ENCODE measurements around the gene CECR2.

DNA sequence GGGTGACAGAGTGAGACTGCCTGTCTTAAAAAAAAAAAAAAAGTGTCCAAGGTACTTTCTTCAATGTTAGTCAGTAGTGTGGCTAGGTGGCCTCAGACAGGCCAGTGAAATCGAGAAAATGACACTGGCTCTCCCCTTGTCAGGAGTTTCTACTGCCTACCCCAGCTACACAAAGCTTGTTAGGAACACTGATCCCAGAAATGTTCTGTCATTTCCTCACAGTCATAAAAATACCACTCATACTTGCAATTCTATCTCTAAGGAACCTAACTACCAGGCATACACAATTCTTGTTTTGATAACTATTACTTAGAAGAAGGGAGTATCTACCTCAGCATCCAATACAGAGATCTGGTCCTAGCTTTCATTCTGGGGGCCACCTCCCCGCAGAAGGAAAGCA is 228.0 kb downstream of the CECR2 start:
- TF ChIP-seq, protein P1, sequence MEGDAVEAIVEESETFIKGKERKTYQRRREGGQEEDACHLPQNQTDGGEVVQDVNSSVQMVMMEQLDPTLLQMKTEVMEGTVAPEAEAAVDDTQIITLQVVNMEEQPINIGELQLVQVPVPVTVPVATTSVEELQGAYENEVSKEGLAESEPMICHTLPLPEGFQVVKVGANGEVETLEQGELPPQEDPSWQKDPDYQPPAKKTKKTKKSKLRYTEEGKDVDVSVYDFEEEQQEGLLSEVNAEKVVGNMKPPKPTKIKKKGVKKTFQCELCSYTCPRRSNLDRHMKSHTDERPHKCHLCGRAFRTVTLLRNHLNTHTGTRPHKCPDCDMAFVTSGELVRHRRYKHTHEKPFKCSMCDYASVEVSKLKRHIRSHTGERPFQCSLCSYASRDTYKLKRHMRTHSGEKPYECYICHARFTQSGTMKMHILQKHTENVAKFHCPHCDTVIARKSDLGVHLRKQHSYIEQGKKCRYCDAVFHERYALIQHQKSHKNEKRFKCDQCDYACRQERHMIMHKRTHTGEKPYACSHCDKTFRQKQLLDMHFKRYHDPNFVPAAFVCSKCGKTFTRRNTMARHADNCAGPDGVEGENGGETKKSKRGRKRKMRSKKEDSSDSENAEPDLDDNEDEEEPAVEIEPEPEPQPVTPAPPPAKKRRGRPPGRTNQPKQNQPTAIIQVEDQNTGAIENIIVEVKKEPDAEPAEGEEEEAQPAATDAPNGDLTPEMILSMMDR (IDR thresholded peaks at IDR 0.05 in 4 of 5, conservative IDR thresholded peaks at IDR 0.05 in 1 of 5) = no peak
- TF ChIP-seq POLR2A (IDR thresholded peaks at IDR 0.05) = no peak

Measured in gastrocnemius medialis (tissue), 4 donors.